Astrocyte (in vitro differentiated cells and primary cell): Measurements from ENCODE around the gene ZMYND15.

Source experiments
- EZH2 ChIP-seq: IDR thresholded peaks from 2 replicates; pipeline ENCODE4 v1.6.1; 2012; ENCODE audit warnings: mild to moderate bottlenecking, low read length, inconsistent platforms; ENCODE audit not compliant: insufficient read depth
- TF ChIP-seq, protein P1 (sequence below): IDR thresholded peaks from 2 replicates; pipeline ENCODE4 v1.5.1; 2011; ENCODE audit warnings: low read depth, mild to moderate bottlenecking, inconsistent platforms, low read length, moderate library complexity; ENCODE audit not compliant: insufficient read depth

- TF ChIP-seq, protein P1, sequence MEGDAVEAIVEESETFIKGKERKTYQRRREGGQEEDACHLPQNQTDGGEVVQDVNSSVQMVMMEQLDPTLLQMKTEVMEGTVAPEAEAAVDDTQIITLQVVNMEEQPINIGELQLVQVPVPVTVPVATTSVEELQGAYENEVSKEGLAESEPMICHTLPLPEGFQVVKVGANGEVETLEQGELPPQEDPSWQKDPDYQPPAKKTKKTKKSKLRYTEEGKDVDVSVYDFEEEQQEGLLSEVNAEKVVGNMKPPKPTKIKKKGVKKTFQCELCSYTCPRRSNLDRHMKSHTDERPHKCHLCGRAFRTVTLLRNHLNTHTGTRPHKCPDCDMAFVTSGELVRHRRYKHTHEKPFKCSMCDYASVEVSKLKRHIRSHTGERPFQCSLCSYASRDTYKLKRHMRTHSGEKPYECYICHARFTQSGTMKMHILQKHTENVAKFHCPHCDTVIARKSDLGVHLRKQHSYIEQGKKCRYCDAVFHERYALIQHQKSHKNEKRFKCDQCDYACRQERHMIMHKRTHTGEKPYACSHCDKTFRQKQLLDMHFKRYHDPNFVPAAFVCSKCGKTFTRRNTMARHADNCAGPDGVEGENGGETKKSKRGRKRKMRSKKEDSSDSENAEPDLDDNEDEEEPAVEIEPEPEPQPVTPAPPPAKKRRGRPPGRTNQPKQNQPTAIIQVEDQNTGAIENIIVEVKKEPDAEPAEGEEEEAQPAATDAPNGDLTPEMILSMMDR: no peak
- TF ChIP-seq EZH2: no peak
These were observed 32.6 kb downstream of the ZMYND15 start for GRCh38 chr17:4772235-4772613.
